ENCODE results near the gene TMEM117.
"Not testable (repeated sequence)": the region's sequence is repeated elsewhere in the genome, so short reads cannot be mapped to it uniquely, and the experiment has no call there.

Gene TMEM117

GRCh38 chr12:44248436-44248835 is 412.6 kb downstream of the TMEM117 start:
- H3K4me3 ChIP-seq (ENCODE audit: low read depth, low read length): no peak overlapping the region
- TF ChIP-seq CTCF (IDR thresholded peaks at IDR 0.05; ENCODE audit: low read depth, low read length): no peak

GRCh38 chr12:44250440-44250839 is 414.6 kb downstream of the TMEM117 start:
- H3K4me3 ChIP-seq (ENCODE audit: low read depth, low read length): not testable (repeated sequence)

- H3K4me3 ChIP-seq (ENCODE audit: low read depth, low read length): no peak overlapping the region
- no peak for TF ChIP-seq CTCF (IDR thresholded peaks at IDR 0.05; ENCODE audit: low read depth, low read length)
These were observed 417.5 kb downstream of the TMEM117 start for GRCh38 chr12:44253338-44253856.

GRCh38 chr12:44258246-44258645 is 422.4 kb downstream of the TMEM117 start:
- no peak for TF ChIP-seq CTCF (IDR thresholded peaks at IDR 0.05; ENCODE audit: low read depth, low read length)
- H3K4me3 ChIP-seq (ENCODE audit: low read depth, low read length): no peak overlapping the region

- no peak for TF ChIP-seq CTCF (IDR thresholded peaks at IDR 0.05; ENCODE audit: low read depth, low read length)
- H3K4me3 ChIP-seq (ENCODE audit: low read depth, low read length): no peak overlapping the region
These were observed 424.0 kb downstream of the TMEM117 start for GRCh38 chr12:44259890-44260289.

GRCh38 chr12:44260581-44260980 is 424.7 kb downstream of the TMEM117 start:
- TF ChIP-seq CTCF (IDR thresholded peaks at IDR 0.05; ENCODE audit: low read depth, low read length): no peak

GRCh38 chr12:44285321-44285960 is 449.6 kb downstream of the TMEM117 start:
- no peak for TF ChIP-seq CTCF (IDR thresholded peaks at IDR 0.05; ENCODE audit: low read depth, low read length)
- H3K4me3 ChIP-seq (ENCODE audit: low read depth, low read length): no peak overlapping the region

More at GRCh38 chr12:44260581-44260980, 424.7 kb downstream of the TMEM117 start:
- H3K4me3 ChIP-seq (ENCODE audit: low read depth, low read length): no peak overlapping the region

GRCh38 chr12:44286336-44286735 is 450.5 kb downstream of the TMEM117 start:
- H3K4me3 ChIP-seq (ENCODE audit: low read depth, low read length): no peak overlapping the region
- TF ChIP-seq CTCF (IDR thresholded peaks at IDR 0.05; ENCODE audit: low read depth, low read length): no peak

All from WI38 (cell line).